Measurements from ENCODE around the gene PROSER2.

Gene PROSER2

DNA sequence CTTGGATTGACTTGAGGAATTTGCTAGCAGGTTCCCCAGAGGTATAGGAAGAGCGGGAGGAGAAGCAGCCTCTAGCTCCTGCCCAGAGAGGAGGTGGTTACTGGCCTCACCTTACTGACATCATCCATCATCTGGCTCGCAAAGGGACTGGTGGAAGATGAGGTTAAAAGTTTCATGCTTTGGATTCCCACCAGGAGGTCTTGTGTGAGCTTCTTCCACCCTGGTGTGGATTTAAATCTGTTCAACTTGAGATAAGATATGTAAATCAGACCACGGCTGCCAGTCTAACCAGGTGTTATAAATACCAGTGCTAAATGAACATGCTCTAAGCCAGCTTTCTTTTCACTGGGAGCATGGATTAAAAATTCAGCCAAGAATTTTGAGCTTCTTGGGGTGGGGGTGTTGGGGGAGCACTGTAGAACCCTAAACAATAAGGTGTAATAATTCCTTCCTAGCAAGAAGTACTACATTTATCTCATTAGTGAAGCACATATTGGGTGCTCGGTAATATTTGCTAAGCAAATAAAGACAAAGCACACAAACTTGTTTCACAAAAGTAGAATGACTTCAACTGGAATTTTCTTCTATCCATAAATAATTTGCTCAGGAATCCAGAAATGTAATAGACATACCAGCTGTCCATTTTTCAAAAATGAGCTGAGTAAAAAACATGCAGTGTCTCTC, 7.8 kb downstream of the PROSER2 start:
- Histone ChIP-seq H2AFZ (ENCODE audit: low read length) (no peak overlapping the region), H3K27ac (ENCODE audit: low read length) (no peak overlapping the region), H3K4me3 (ENCODE audit: low read length) (no peak overlapping the region), H3F3A (ENCODE audit: insufficient read depth, low read length) (no peaks in the 10 kb centered on the region), H3K27me3 (replicated peaks; ENCODE audit: insufficient read depth, low read length) (0 out of 2 replicates have a peak, but pooled peaks cover under 1% of the 10 kb centered on the region), H3K9me2 (replicated peaks; ENCODE audit: insufficient read depth, low read length) (no peaks in the 10 kb centered on the region), H4K20me1 (ENCODE audit: insufficient read depth, low read length) (no peaks in the 10 kb centered on the region), H3K9ac (ENCODE audit: low read length) (no peak overlapping the region), H3K4me2 (ENCODE audit: low read depth, low read length) (no peak overlapping the region), H3K9me3 (replicated peaks; ENCODE audit: insufficient read depth, low read length) (no peaks in the 10 kb centered on the region), H3K4me1 (ENCODE audit: low read length) (no peaks in the 10 kb centered on the region), H3K79me2 (ENCODE audit: low read length) (no peaks in the 10 kb centered on the region), H3K36me3 (replicated peaks; ENCODE audit: insufficient read depth, low read length) (no peaks in the 10 kb centered on the region)
- TF ChIP-seq EZH2 (optimal IDR thresholded peaks at IDR 0.05; ENCODE audit: low read depth, low read length): no peak
- TF ChIP-seq, protein P1, sequence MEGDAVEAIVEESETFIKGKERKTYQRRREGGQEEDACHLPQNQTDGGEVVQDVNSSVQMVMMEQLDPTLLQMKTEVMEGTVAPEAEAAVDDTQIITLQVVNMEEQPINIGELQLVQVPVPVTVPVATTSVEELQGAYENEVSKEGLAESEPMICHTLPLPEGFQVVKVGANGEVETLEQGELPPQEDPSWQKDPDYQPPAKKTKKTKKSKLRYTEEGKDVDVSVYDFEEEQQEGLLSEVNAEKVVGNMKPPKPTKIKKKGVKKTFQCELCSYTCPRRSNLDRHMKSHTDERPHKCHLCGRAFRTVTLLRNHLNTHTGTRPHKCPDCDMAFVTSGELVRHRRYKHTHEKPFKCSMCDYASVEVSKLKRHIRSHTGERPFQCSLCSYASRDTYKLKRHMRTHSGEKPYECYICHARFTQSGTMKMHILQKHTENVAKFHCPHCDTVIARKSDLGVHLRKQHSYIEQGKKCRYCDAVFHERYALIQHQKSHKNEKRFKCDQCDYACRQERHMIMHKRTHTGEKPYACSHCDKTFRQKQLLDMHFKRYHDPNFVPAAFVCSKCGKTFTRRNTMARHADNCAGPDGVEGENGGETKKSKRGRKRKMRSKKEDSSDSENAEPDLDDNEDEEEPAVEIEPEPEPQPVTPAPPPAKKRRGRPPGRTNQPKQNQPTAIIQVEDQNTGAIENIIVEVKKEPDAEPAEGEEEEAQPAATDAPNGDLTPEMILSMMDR (IDR thresholded peaks at IDR 0.05; ENCODE audit: low read length): no peak
- DNase-seq: no peak

GRCh38 chr10:11831520-11831951, 8.4 kb downstream of the PROSER2 start:
- no peak for TF ChIP-seq EZH2 (optimal IDR thresholded peaks at IDR 0.05; ENCODE audit: low read depth, low read length)
- TF ChIP-seq, protein P1 (IDR thresholded peaks at IDR 0.05; ENCODE audit: low read length): no peak
- no peak for TF ChIP-seq EZH2phosphoT487 (IDR thresholded peaks at IDR 0.05; ENCODE audit: low read length)
- Histone ChIP-seq H3K79me2 (ENCODE audit: low read length) (no peaks in the 10 kb centered on the region), H3K9me3 (replicated peaks; ENCODE audit: insufficient read depth, low read length) (no peaks in the 10 kb centered on the region), H3K36me3 (replicated peaks; ENCODE audit: insufficient read depth, low read length) (no peaks in the 10 kb centered on the region), H3K9me2 (replicated peaks; ENCODE audit: insufficient read depth, low read length) (no peaks in the 10 kb centered on the region), H3K9ac (ENCODE audit: low read length) (no peak overlapping the region), H4K20me1 (ENCODE audit: insufficient read depth, low read length) (no peaks in the 10 kb centered on the region), H3K4me1 (ENCODE audit: low read length) (no peaks in the 10 kb centered on the region), H3K27me3 (replicated peaks; ENCODE audit: insufficient read depth, low read length) (no peaks in the 10 kb centered on the region), H3F3A (ENCODE audit: insufficient read depth, low read length) (no peaks in the 10 kb centered on the region), H3K27ac (ENCODE audit: low read length) (no peak overlapping the region), H2AFZ (ENCODE audit: low read length) (no peak overlapping the region), H3K4me3 (ENCODE audit: low read length) (no peak overlapping the region), H3K4me2 (ENCODE audit: low read depth, low read length) (no peak overlapping the region)
- DNase-seq: no peak

GRCh38 chr10:11832042-11832441, 8.9 kb downstream of the PROSER2 start:
- no peaks in the 10 kb centered on the region for H3K4me1 ChIP-seq (ENCODE audit: low read length)
- no peak overlapping the region for H2AFZ ChIP-seq (ENCODE audit: low read length)
- H3K4me2 ChIP-seq (ENCODE audit: low read depth, low read length): no peak overlapping the region
- no peak for DNase-seq
- no peak overlapping the region for H3K27ac ChIP-seq (ENCODE audit: low read length)
- H3K27me3 ChIP-seq (replicated peaks; ENCODE audit: insufficient read depth, low read length): no peaks in the 10 kb centered on the region
- H3K9me2 ChIP-seq (replicated peaks; ENCODE audit: insufficient read depth, low read length): no peaks in the 10 kb centered on the region
- no peak overlapping the region for H3K4me3 ChIP-seq (ENCODE audit: low read length)
- H3K36me3 ChIP-seq (replicated peaks; ENCODE audit: insufficient read depth, low read length): no peaks in the 10 kb centered on the region
- H3F3A ChIP-seq (ENCODE audit: insufficient read depth, low read length): no peaks in the 10 kb centered on the region
- H3K9ac ChIP-seq (ENCODE audit: low read length): no peak overlapping the region
- TF ChIP-seq EZH2phosphoT487 (IDR thresholded peaks at IDR 0.05; ENCODE audit: low read length) (no peak), EZH2 (optimal IDR thresholded peaks at IDR 0.05; ENCODE audit: low read depth, low read length) (no peak)
- TF ChIP-seq, protein P1 (IDR thresholded peaks at IDR 0.05; ENCODE audit: low read length): no peak
- H4K20me1 ChIP-seq (ENCODE audit: insufficient read depth, low read length): no peaks in the 10 kb centered on the region
- H3K79me2 ChIP-seq (ENCODE audit: low read length): no peaks in the 10 kb centered on the region
- H3K9me3 ChIP-seq (replicated peaks; ENCODE audit: insufficient read depth, low read length): no peaks in the 10 kb centered on the region

Data from MM.1S (cell line).